WERI-Rb-1 (cell line): ENCODE measurements around the gene PON3.

Experiments
- DNase-seq: peaks from one replicate; pipeline ENCODE4 v3.0.0-alpha.2; 2020
- H3K27ac ChIP-seq: fragments of 250-450 bp; sonication (Bioruptor Pico); 2 replicates; pipeline ENCODE4 v1.5.1; 2020; ENCODE audit warnings: mild to moderate bottlenecking, moderate library complexity
- H3K27me3 ChIP-seq: fragments of 250-450 bp; sonication (Bioruptor Pico); 2 replicates; pipeline ENCODE4 v1.5.1; 2021; ENCODE audit warnings: mild to moderate bottlenecking, low read depth, moderate library complexity; ENCODE audit not compliant: insufficient read depth, severe bottlenecking
- H3K36me3 ChIP-seq: fragments of 250-450 bp; sonication (Bioruptor Pico); 2 replicates; pipeline ENCODE4 v1.5.1; 2020; ENCODE audit warnings: mild to moderate bottlenecking, moderate library complexity
- H3K4me3 ChIP-seq: 2 replicates; pipeline ENCODE4 v1.5.1; 2011; ENCODE audit warnings: low read depth, mild to moderate bottlenecking, control low read depth, low read length
- H3K9me3 ChIP-seq: fragments of 250-450 bp; sonication (Bioruptor Pico); 2 replicates; pipeline ENCODE4 v1.5.1; 2021; ENCODE audit warnings: mild to moderate bottlenecking, moderate library complexity; ENCODE audit not compliant: severe bottlenecking
- CTCF ChIP-seq: IDR thresholded peaks from 2 replicates; pipeline ENCODE4 v1.5.1; 2011; ENCODE audit warnings: low read depth, mild to moderate bottlenecking, control low read depth, inconsistent platforms, low read length

The PON3 gene

GRCh38 chr7:95375591-95376257 is 20.5 kb downstream of the PON3 start:
- H3K27me3 ChIP-seq: no peaks in the 10 kb centered on the region
- no peaks in the 10 kb centered on the region for H3K36me3 ChIP-seq
- no peak for DNase-seq
- peaks cover 17% of the 10 kb centered on the region for H3K9me3 ChIP-seq
- no peak for TF ChIP-seq CTCF
- H3K4me3 ChIP-seq: no peak overlapping the region
- H3K27ac ChIP-seq: no peak overlapping the region

- TF ChIP-seq CTCF: no peak
- DNase-seq: no peak
- peaks cover 5% of the 10 kb centered on the region for H3K9me3 ChIP-seq
Observed at GRCh38 chr7:95373323-95373722, 22.9 kb downstream of the PON3 start.

GRCh38 chr7:95368235-95368634 is 27.9 kb downstream of the PON3 start:
- no peak for DNase-seq
- no peak overlapping the region for H3K27ac ChIP-seq
- no peaks in the 10 kb centered on the region for H3K9me3 ChIP-seq
- no peaks in the 10 kb centered on the region for H3K27me3 ChIP-seq
- H3K4me3 ChIP-seq: no peak overlapping the region
- TF ChIP-seq CTCF: no peak
- no peaks in the 10 kb centered on the region for H3K36me3 ChIP-seq

More at GRCh38 chr7:95373323-95373722, 22.9 kb downstream of the PON3 start:
- Histone ChIP-seq H3K4me3 (no peak overlapping the region), H3K27ac (no peak overlapping the region), H3K36me3 (no peaks in the 10 kb centered on the region), H3K27me3 (no peaks in the 10 kb centered on the region)

- no peak overlapping the region for H3K4me3 ChIP-seq
- no peak overlapping the region for H3K27ac ChIP-seq
- H3K27me3 ChIP-seq: no peaks in the 10 kb centered on the region
- no peak for DNase-seq
- no peak for TF ChIP-seq CTCF
- H3K9me3 ChIP-seq: no peaks in the 10 kb centered on the region
- no peaks in the 10 kb centered on the region for H3K36me3 ChIP-seq
Observed at GRCh38 chr7:95367606-95368005, 28.6 kb downstream of the PON3 start.

- H3K27ac ChIP-seq: no peak overlapping the region
- no peaks in the 10 kb centered on the region for H3K9me3 ChIP-seq
- DNase-seq: no peak
- H3K4me3 ChIP-seq: no peak overlapping the region
- TF ChIP-seq CTCF: no peak
- H3K27me3 ChIP-seq: no peaks in the 10 kb centered on the region
- no peaks in the 10 kb centered on the region for H3K36me3 ChIP-seq
Observed at GRCh38 chr7:95365151-95365550, 31.0 kb downstream of the PON3 start.

- H3K27me3 ChIP-seq: no peaks in the 10 kb centered on the region
- H3K4me3 ChIP-seq: no peak overlapping the region
- TF ChIP-seq CTCF: 0 out of 2 replicates have a peak, but pooled peaks have one; percentile 7
- no peak overlapping the region for H3K27ac ChIP-seq
- no peaks in the 10 kb centered on the region for H3K36me3 ChIP-seq
- H3K9me3 ChIP-seq: peaks cover 6% of the 10 kb centered on the region
- no peak for DNase-seq
Observed at GRCh38 chr7:95357623-95358022, 38.6 kb downstream of the PON3 start.
